Gastroesophageal sphincter (tissue), 4 donors: ENCODE data around the gene EXOC4. TPM values are rescaled to one million over a fixed set of nuclear protein-coding genes. Genes with fewer than 3 reads are reported as not detected.

Source experiments
- ATAC-seq: fragments of 150-250 bp; one replicate; pipeline ENCODE4 v1.9.1; 2016; ENCODE audit warnings: mild to moderate bottlenecking, moderate library complexity
- H3K27ac ChIP-seq, 4 donors: fragments of 200-600 bp; sonication (generic) in 3 of 4; 1 replicate in 3 of 4; 2 replicates in 1 of 4; pipeline ENCODE4 v1.5.1; 2016 to 2019
- H3K27me3 ChIP-seq: fragments of 200-600 bp; sonication (generic); one replicate; pipeline ENCODE4 v1.5.1; 2019
- H3K36me3 ChIP-seq, 2 donors: fragments of 200-600 bp; sonication (generic); one replicate each; pipeline ENCODE4 v1.5.1; 2019; ENCODE audit warnings: control low read depth in 1 of 2
- H3K4me1 ChIP-seq, 3 donors: fragments of 200-600 bp; sonication (generic); 1 replicate in 2 of 3; 2 replicates in 1 of 3; pipeline ENCODE4 v1.5.1; 2016 to 2019; ENCODE audit warnings: control low read depth in 2 of 3
- H3K4me3 ChIP-seq, 2 donors: fragments of 200-600 bp; sonication (generic); one replicate each; pipeline ENCODE4 v1.5.1; 2019; ENCODE audit warnings: mild to moderate bottlenecking in 1 of 2, moderate library complexity in 1 of 2
- H3K9me3 ChIP-seq, 3 donors: fragments of 200-600 bp; sonication (generic); one replicate each; pipeline ENCODE4 v1.5.1; 2017 to 2019; ENCODE audit warnings: control low read depth in 2 of 3
- EP300 ChIP-seq: sonication (generic); formaldehyde crosslinking; IDR thresholded peaks from one replicate; pipeline ENCODE4 v1.6.1; 2017; ENCODE audit warnings: antibody characterized with exemption, mild to moderate bottlenecking
- POLR2A ChIP-seq, 2 donors: fragments of 450-650 bp; IDR thresholded peaks; one replicate each; pipeline ENCODE4 v1.6.1; 2017; ENCODE audit warnings: antibody characterized with exemption in 2 of 2, mild to moderate bottlenecking in 2 of 2, moderate library complexity in 1 of 2
- POLR2AphosphoS5 ChIP-seq: sonication (generic); formaldehyde crosslinking; IDR thresholded peaks from one replicate; pipeline ENCODE4 v1.6.1; 2017; ENCODE audit warnings: antibody characterized with exemption
- WGBS, 2 donors: methylation state at CpG; one replicate each; pipeline ENCODE4 v1.1.5; 2018; ENCODE audit warnings: low coverage in 1 of 2; 5-methylcytosine and 5-hydroxymethylcytosine counted together
- total RNA-seq, 4 donors: library from RNA; depleted of rRNA; stranded (reverse); fragments of >200 nt; gene quantifications; one replicate each; pipeline ENCODE4 v1.1.0, GENCODE V29; 2016
- TF ChIP-seq, protein P1 (sequence below), 4 experiments: fragments of 200-600 bp in 2 of 4; fragments of 450-650 bp in 2 of 4; sonication (generic) in 1 of 4; IDR thresholded peaks; one replicate each; pipeline ENCODE4 v1.5.1; 2017 to 2019; ENCODE audit warnings: antibody characterized with exemption in 4 of 4, mild to moderate bottlenecking in 2 of 4, moderate library complexity in 2 of 4

The EXOC4 gene
- total RNA-seq, 4 donors from 2014 or later = 46.3 to 85.8 (median 51.9) TPM

DNA sequence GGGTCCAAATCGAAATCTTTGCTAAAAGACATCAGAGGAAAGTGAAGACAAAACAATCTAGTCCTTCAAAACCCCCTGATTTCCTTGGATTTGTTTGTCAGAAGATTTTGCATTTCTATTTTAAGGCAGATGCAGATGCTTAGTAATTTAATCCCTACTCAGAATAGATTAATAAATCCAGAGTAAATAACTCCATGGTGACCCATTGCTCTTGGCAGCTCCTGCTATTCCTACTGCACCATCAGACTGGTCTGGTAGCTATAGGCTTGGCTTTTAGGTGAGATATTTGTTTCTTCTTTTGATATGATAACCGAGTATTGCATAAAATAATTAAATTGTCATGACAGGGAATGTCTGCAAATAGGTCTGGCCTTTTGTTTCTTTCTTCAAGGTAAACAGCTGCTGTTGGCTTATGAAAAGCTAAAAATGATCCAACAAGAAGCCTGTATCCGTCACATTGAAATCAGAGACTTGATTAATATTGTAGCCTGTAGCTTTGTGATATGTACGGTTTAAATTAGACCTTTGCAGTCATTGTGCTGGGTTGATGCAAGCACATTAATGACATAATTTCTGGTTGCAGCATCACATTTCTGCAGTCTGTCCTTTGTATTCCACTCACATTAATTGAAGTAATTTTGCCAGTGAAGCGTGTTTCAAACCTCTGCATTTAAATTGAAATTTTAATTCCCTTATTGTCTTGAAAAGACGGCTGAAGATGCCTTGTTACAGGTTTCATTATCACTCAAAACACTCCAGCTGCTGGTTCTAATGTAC, 40.7 kb downstream of the EXOC4 start:
- ATAC-seq = no peak
- H3K4me1 ChIP-seq = no peaks in the 10 kb centered on the region
- H3K36me3 ChIP-seq = peaks cover 0 to 33% of the 10 kb centered on the region in 2 donors
- H3K9me3 ChIP-seq = no peaks in the 10 kb centered on the region
- H3K27me3 ChIP-seq = no peaks in the 10 kb centered on the region
- H3K4me3 ChIP-seq = no peak overlapping the region
- TF ChIP-seq EP300 = no peak
- TF ChIP-seq, protein P1, sequence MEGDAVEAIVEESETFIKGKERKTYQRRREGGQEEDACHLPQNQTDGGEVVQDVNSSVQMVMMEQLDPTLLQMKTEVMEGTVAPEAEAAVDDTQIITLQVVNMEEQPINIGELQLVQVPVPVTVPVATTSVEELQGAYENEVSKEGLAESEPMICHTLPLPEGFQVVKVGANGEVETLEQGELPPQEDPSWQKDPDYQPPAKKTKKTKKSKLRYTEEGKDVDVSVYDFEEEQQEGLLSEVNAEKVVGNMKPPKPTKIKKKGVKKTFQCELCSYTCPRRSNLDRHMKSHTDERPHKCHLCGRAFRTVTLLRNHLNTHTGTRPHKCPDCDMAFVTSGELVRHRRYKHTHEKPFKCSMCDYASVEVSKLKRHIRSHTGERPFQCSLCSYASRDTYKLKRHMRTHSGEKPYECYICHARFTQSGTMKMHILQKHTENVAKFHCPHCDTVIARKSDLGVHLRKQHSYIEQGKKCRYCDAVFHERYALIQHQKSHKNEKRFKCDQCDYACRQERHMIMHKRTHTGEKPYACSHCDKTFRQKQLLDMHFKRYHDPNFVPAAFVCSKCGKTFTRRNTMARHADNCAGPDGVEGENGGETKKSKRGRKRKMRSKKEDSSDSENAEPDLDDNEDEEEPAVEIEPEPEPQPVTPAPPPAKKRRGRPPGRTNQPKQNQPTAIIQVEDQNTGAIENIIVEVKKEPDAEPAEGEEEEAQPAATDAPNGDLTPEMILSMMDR (IDR thresholded peaks at IDR 0.05) = no peak
- no peak for TF ChIP-seq POLR2A (IDR thresholded peaks at IDR 0.05)
- TF ChIP-seq POLR2AphosphoS5 = no peak
- 83 to 88% methylated on average over 6 of the region's 6 CpGs for whole genome bisulfite sequencing, 2 donors
- no peak overlapping the region for H3K27ac ChIP-seq

GRCh38 chr7:133294234-133294633, 41.4 kb downstream of the EXOC4 start:
- Histone ChIP-seq H3K9me3 (no peaks in the 10 kb centered on the region), H3K27me3 (no peaks in the 10 kb centered on the region), H3K4me1 (no peaks in the 10 kb centered on the region), H3K4me3 (no peak overlapping the region), H3K36me3 (peaks cover 0 to 27% of the 10 kb centered on the region in 2 donors), H3K27ac (no peak overlapping the region)
- no peak for ATAC-seq
- TF ChIP-seq EP300 (no peak), POLR2A (IDR thresholded peaks at IDR 0.05) (no peak), POLR2AphosphoS5 (no peak)
- TF ChIP-seq, protein P1 (IDR thresholded peaks at IDR 0.05) = no peak

- no peak for ATAC-seq
- Histone ChIP-seq H3K4me3 (no peak overlapping the region), H3K27me3 (no peaks in the 10 kb centered on the region), H3K4me1 (no peaks in the 10 kb centered on the region), H3K27ac (no peak overlapping the region), H3K9me3 (no peaks in the 10 kb centered on the region), H3K36me3 (peaks cover 0 to 14% of the 10 kb centered on the region in 2 donors)
- TF ChIP-seq EP300 (no peak), POLR2A (IDR thresholded peaks at IDR 0.05) (no peak)
- WGBS, 2 donors = 96 to 98% methylated on average over 3 of the region's 3 CpGs
Observed at GRCh38 chr7:133295484-133295883, 42.6 kb downstream of the EXOC4 start.

DNA sequence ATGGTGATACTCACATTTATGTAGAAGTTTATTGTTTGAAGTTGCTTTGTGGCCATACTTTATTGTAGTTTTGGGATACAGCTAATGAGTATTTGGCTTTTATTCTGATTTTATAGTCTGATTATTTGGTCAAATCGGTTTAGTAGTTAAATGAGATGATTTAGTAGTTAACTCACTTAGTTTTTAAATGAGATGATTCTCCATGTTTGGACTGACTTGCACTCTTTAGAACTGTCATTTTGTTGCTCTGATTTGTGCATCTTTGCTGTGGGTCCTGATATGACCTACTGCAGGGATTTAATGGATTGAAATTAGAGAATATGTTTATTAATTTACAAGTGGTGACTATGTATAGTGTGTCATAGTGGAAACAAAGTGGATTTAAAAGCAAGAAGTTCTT, 44.2 kb downstream of the EXOC4 start:
- H3K9me3 ChIP-seq = no peaks in the 10 kb centered on the region
- no peak overlapping the region for H3K27ac ChIP-seq
- H3K4me3 ChIP-seq = no peak overlapping the region
- H3K36me3 ChIP-seq = peaks cover 0 to under 1% of the 10 kb centered on the region in 2 donors
- 85 to 100% methylated on average over 1 of the region's 1 CpG for WGBS, 2 donors
- no peaks in the 10 kb centered on the region for H3K27me3 ChIP-seq
- TF ChIP-seq, protein P1 (IDR thresholded peaks at IDR 0.05) = no peak
- TF ChIP-seq POLR2AphosphoS5 (no peak), EP300 (no peak), POLR2A (IDR thresholded peaks at IDR 0.05) (no peak)
- ATAC-seq = no peak
- H3K4me1 ChIP-seq = no peaks in the 10 kb centered on the region

- WGBS, 2 donors = 92 to 100% methylated on average over 4 to 5 of the region's 5 CpGs
- TF ChIP-seq, protein P1 (IDR thresholded peaks at IDR 0.05) = no peak
- TF ChIP-seq POLR2A (IDR thresholded peaks at IDR 0.05) (no peak), POLR2AphosphoS5 (no peak), EP300 (no peak)
- H3K4me1 ChIP-seq = no peaks in the 10 kb centered on the region
Observed at GRCh38 chr7:133298080-133298479, 45.2 kb downstream of the EXOC4 start.

More at GRCh38 chr7:133298080-133298479, 45.2 kb downstream of the EXOC4 start:
- Histone ChIP-seq H3K36me3 (no peaks in the 10 kb centered on the region), H3K4me3 (no peak overlapping the region), H3K27me3 (no peaks in the 10 kb centered on the region), H3K27ac (no peak overlapping the region), H3K9me3 (no peaks in the 10 kb centered on the region)
- no peak for ATAC-seq
